IPS DF 4.7 (cell line): ENCODE data around the gene ATP6V0A1.
"Not testable (repeated sequence)": the region's sequence is repeated elsewhere in the genome, so short reads cannot be mapped to it uniquely, and the experiment has no call there.

Source experiments
- DNase-seq: peaks from one replicate; pipeline ENCODE4 v3.0.0-alpha.2; 2013; ENCODE audit warnings: low spot score; ENCODE audit errors: extremely low read depth

The ATP6V0A1 gene

GRCh38 chr17:42538482-42538881 lies 79.8 kb downstream of the ATP6V0A1 start:
- no peak for DNase-seq

- DNase-seq, result not testable (repeated sequence)
Measured at GRCh38 chr17:42540558-42540957, 81.9 kb downstream of the ATP6V0A1 start.

DNA sequence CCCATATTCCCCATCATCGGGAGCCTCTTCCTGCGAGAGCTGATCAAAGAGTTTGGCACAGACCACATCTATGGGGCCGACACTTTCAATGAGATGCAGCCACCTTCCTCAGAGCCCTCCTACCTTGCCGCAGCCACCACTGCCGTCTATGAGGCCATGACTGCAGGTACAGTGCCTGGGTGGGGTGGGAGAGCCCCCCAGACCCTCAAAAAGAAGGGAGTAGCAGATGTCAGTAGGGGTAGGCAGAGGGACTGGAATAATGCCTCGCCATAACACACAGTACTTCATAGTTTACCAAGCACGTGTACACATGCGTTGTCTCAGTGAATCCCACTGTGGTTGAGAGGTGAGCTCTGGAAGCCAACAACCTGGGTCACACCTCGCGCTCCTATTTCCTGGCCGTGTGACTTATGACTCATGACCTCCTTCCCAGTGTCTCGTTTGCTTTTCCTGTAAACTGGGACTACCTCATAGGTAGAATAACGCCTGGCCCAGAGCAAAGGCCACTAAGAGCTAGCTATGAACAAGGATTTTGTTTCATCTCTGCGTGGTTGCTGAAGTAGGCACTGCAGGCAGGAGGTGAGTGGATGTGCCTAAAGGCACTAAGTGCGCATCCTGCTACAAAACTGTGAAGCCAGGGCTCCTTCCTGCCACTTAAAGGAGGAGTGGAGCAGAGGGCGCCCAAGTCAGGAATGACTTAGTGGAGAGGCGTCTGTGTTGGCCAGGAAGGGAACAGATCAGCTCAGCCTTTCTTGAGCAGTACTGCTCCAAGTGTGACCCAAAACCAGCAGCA lies 82.6 kb downstream of the ATP6V0A1 start:
- DNase-seq, result no peak

- DNase-seq, result no peak
Measured at GRCh38 chr17:42543190-42544079, 84.8 kb downstream of the ATP6V0A1 start.

DNA sequence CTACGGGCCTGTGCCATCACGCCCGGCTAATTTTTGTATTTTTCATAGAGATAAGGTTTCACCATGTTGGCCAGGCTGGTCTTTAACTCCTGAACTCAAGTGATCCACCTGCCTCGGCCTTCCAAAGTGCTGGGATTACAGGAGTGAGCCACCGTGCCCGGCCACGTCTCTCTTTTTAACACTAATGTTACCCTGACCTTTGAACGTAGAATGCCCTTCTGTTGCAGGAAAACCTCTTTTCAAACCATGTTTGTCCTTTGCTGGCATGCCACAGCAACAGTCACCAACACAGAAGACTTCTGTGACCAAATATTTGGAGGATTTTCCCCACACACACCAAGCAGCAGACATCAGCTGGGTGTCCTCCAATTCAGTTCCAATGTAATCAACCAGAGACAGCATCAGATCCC lies 86.2 kb downstream of the ATP6V0A1 start:
- DNase-seq, result no peak

DNA sequence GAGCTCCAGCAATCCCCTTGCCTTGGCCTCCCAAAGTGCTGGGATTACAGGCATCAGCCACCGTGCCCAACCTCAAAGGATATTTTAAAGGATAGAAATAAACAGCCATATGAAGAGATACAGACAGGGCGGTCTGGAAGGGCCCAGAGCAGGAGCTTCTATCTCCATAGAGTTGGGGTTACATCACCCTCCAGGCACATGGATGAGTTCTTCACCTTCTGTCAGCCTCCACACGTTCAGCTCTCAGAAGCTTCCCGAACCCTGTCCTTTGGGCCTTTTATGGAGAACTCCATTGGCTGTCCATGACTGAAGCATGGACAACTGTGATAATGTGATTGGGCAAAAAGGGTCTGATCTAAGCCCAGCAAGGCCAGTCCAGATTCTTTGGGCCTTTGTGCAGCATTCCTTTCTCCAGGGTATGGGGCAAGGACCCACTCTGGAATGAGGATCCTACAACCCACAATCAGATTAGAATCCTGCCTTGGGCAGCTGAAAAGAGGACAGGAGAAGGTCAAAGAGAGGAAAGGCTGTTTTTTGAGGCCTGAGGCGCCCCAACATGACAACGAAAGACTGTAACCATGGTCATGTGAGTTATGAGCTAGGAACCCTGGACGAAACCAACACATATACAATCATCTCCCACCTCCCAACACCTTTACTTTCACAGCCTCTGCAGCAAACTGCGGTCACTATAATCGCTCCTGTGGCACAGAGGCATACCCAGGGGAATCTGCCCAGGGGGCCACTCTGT lies 87.3 kb downstream of the ATP6V0A1 start:
- DNase-seq, result not testable (repeated sequence)

GRCh38 chr17:42547001-42547461 lies 88.4 kb downstream of the ATP6V0A1 start:
- DNase-seq, result no peak

DNA sequence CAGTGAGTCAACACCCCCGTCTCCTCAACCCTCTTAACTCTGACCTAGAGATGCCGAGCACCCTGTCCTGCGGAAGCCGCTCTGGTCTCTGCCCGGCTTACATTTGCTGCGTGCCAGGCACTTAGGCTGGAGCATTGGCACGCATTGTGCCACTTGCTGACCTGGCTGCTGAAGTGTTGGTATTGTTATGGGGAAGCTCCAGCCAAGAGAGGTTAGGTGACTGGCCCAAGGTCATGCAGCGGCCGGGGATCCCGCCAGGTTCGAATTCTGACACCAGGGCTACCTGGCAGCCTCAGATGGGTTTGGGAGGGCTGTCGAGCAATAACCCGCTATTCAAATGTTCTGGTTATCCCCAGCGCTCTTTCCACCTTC lies 89.0 kb downstream of the ATP6V0A1 start:
- DNase-seq, result no peak

- DNase-seq, result no peak
Measured at GRCh38 chr17:42548070-42548837, 89.6 kb downstream of the ATP6V0A1 start.

DNA sequence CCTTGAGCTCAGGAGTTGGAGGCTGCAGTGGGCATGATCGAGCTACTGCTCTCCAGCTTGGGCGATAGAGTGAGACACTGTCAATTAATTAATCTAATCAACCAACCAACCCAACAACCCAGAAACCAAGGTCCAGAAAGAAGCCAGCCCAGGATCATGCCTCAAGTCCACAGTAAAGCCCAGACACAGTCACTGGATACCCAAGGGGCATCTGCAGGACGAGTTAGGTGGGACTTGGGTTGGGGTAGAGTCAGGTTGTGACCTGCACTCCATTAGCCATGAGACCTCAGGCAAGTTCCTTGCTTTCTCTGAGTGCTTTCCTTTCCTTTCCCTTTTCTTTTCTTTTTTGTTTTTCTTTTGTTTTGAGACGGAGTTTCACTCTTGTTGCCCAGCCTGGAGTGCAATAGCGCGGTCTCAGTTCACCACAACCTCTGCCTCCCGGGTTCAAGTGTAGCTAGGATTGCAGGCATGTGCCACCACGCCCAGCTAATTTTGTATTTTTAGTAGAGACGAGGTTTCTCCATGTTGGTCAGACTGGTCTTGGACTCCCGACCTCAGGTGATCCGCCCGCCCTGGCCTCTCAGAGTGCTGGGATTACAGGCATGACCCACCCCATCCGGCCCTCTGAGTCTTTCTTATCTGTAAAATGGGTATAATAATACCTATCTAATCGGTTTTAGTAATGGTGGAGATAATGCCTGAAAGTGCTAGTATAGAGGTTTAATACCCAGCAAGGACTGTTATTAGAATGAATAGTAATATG lies 90.5 kb downstream of the ATP6V0A1 start:
- DNase-seq, result no peak

- not testable (repeated sequence) for DNase-seq
Measured at GRCh38 chr17:42552736-42553135, 94.1 kb downstream of the ATP6V0A1 start, which contains the start of gene HSD17B1. Gene HSD17B1, plus strand, starts transcription at chr17:42552923. Its CDS starts 11 bp downstream, at chr17:42552934.

DNA sequence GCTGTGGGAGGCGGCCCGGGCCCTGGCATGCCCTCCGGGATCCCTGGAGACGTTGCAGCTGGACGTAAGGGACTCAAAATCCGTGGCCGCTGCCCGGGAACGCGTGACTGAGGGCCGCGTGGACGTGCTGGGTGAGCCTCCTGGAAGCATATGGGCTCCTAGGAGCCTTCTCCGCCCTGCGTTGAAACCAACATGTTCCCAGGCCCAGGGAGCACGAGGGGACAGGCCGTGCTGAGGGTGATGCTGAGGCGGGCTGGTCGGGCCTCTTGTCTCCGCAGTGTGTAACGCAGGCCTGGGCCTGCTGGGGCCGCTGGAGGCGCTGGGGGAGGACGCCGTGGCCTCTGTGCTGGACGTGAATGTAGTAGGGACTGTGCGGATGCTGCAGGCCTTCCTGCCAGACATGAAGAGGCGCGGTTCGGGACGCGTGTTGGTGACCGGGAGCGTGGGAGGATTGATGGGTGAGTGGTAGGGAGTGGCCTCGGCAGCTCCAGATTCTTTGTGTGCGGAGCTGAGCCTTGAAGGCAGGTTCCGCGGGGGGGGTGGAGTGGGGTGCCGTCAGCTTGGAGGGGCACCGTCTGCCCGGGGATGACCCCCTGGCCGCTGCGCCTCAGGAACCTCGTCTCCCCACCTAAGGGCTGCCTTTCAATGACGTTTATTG lies 94.6 kb downstream of the ATP6V0A1 start:
- no peak for DNase-seq

- DNase-seq, result no peak
Measured at GRCh38 chr17:42553866-42554249, 95.2 kb downstream of the ATP6V0A1 start.

- no peak for DNase-seq
Measured at GRCh38 chr17:42554250-42555121, 95.8 kb downstream of the ATP6V0A1 start.

GRCh38 chr17:42555122-42555622 lies 96.5 kb downstream of the ATP6V0A1 start:
- no peak for DNase-seq

GRCh38 chr17:42555961-42556617 lies 97.4 kb downstream of the ATP6V0A1 start:
- DNase-seq, result not testable (repeated sequence)

DNA sequence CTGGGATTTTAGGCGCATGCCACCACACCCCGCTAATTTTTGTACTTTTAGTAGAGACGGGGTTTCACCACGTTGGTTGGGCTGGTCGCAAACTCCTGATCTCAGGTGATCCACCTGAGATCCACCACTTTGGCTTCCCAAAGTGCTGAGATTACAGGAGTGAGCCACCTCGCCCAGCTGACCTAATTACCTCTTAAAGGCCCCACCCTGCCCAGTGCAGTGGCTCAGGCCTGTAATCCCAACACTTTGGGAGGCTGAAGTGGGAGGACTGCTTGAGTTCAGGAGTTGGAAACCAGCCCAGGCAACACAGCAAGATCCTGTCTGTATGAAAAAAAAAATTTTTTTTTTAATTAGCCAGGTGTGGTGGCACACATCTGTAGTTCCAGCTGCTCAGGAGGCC lies 100.4 kb downstream of the ATP6V0A1 start:
- DNase-seq, result no peak

GRCh38 chr17:42560246-42560645 lies 101.6 kb downstream of the ATP6V0A1 start:
- no peak for DNase-seq
